GM21737 (cell line): ENCODE data around the gene IL18BP.

ENCODE experiments used
- ATAC-seq: cut with Tn5 transposase; IDR thresholded peaks from one replicate; pipeline ENCODE4 v1.9.1; 2021; ENCODE audit warnings: mild to moderate bottlenecking, moderate library complexity; ENCODE audit not compliant: unreplicated experiment

Gene IL18BP

GRCh38 chr11:71996517-71996916, 2.2 kb upstream of the IL18BP start:
- ATAC-seq: no peak

GRCh38 chr11:71996946-71997345, 1.8 kb upstream of the IL18BP start:
- no peak for ATAC-seq

GRCh38 chr11:71997594-71997993, 1.1 kb upstream of the IL18BP start:
- no peak for ATAC-seq

GRCh38 chr11:71998061-71998460, 648 bp upstream of the IL18BP start:
- no peak for ATAC-seq

GRCh38 chr11:71999362-71999761, 653 bp downstream of the IL18BP start:
- ATAC-seq: no peak

- no peak for ATAC-seq
Observed at GRCh38 chr11:71999798-72000197, 1.1 kb downstream of the IL18BP start.

DNA sequence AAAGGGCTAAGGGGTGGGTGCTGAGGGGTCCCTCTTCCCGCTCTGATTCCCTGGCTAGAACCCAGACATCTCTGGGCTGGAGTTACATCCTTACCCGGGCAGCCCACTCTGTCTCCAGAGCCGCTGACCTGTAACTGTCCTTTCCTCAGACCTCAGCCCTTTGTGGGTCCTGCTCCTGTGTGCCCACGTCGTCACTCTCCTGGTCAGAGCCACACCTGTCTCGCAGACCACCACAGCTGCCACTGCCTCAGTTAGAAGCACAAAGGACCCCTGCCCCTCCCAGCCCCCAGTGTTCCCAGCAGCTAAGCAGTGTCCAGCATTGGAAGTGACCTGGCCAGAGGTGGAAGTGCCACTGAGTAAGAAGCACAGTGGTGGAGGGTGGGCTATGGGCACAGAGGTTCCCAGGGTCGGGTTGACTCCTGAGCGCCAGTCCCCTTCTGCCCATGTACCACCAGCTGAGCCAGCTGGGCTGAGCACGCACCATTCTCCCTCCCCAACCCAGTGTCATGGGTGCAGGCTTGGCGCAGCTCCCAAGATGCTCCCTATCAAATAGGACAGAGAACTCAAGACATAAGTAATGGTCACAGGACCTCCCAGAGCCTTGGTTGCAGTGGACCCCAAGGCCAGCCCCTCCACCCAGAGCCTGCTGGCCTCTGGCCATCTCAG, 1.6 kb downstream of the IL18BP start:
- no peak for ATAC-seq

DNA sequence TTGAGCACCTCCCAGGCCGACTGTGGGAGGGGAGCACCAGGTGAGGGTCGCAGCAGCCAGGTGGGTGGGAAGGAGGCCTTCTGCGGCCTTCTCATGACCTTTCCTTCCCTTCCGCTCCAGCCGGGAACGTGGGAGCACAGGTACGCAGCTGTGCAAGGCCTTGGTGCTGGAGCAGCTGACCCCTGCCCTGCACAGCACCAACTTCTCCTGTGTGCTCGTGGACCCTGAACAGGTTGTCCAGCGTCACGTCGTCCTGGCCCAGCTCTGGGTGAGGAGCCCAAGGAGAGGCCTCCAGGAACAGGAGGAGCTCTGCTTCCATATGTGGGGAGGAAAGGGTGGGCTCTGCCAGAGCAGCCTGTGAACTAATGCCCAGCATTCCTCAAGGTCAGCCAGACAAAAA, 2.6 kb downstream of the IL18BP start:
- ATAC-seq: no peak

DNA sequence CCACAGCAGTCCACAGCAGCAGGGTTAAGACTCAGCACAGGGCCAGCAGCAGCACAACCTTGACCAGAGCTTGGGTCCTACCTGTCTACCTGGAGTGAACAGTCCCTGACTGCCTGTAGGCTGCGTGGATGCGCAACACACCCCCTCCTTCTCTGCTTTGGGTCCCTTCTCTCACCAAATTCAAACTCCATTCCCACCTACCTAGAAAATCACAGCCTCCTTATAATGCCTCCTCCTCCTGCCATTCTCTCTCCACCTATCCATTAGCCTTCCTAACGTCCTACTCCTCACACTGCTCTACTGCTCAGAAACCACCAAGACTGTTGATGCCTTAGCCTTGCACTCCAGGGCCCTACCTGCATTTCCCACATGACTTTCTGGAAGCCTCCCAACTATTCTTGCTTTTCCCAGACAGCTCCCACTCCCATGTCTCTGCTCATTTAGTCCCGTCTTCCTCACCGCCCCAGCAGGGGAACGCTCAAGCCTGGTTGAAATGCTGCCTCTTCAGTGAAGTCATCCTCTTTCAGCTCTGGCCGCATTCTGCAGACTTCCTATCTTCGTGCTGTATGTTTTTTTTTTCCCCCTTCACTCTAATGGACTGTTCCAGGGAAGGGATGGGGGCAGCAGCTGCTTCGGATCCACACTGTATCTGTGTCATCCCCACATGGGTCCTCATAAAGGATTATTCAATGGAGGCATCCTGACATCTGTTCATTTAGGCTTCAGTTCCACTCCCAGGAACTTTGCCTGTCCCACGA, 3.3 kb downstream of the IL18BP start:
- ATAC-seq: no peak

DNA sequence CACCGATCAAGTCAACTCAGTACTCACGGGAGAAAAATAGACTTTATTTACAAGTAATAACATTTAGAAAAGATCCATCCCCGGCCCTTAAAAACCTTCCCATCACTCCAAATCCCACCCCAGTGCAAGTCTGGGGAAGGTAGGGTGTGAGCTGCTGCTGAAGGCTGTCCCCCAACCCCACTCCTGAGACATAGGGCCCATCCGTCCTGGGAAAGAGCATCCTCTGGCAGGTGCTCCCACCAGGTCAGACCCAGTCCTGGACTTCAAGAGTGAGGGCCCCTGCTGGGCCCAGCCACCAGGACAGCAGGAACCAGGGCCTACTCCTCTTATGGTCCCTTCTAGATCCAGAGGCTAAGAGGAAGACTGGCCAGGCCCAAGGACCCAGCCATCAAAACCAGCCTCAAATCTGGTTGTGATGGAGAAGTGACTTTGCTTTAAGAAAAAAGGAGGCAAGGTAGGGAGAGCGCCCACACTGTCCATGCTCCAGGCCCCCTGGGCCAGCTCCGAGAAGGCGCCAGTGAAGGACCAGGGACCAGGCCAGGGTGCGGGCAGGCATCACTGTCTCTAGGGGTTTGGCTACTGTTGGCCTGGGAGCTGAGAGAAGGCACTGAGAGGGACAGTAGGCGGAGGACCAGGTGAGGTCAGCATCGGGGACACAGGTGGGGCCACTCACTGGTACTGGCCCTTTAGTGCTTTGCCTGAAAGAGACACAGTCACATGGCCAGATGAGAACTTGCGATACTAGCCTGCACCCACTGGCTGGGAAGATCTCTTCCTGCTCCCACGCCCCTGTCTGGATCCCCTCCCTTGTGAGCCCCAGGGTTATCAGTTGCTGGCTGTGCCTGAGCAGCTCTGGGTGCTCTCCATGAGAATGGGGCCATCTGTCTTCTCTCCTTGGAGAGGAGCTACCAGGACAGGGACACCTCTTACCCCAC, 4.4 kb downstream of the IL18BP start:
- no peak for ATAC-seq

- no peak for ATAC-seq
Observed at GRCh38 chr11:72003776-72004171, 5.1 kb downstream of the IL18BP start.

GRCh38 chr11:72004515-72005346, 6.0 kb downstream of the IL18BP start:
- no peak for ATAC-seq

DNA sequence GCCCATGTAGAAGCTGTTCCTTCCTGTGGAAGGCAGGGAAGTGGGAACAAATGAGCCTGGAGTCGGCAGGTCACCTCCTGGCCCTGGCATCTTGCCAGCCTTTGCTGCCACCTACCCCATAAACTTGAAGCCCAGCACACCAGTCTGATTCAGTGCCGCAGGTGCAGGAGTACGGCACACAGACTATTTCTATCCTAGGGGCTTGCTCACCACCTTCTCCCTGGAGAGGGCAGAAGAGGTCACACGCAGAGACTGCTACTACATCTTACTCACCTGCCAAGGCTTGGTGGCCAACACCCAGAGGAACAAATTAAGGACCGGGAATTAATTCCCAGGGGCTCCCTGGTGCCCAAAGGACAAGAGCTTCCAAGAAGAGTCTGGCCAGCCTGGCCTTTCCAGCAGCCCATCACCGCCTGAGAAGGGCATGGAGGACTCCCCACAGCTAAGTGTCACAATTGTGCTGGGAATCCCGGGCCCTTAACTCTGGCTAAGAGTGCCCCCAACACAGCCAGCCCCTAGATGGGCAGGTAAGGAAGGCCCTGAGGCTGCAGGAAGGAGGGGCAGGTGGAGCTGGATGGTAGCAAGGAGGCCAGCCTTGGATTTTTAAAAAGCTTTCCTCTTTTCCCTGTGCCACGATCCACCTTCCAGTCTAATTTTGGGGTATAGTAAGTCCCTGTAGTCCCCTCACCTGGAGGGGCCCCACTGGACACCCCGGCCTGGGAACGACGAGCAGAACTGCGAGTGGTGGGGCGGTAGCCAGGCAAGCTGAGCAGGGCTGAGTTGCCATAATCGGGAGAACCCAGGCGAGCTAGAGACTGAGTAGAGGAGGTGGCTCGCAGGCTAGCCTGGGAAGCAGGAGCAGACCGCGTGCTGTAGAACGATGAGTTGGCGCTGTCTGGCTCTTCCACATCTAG, 6.9 kb downstream of the IL18BP start:
- no peak for ATAC-seq

DNA sequence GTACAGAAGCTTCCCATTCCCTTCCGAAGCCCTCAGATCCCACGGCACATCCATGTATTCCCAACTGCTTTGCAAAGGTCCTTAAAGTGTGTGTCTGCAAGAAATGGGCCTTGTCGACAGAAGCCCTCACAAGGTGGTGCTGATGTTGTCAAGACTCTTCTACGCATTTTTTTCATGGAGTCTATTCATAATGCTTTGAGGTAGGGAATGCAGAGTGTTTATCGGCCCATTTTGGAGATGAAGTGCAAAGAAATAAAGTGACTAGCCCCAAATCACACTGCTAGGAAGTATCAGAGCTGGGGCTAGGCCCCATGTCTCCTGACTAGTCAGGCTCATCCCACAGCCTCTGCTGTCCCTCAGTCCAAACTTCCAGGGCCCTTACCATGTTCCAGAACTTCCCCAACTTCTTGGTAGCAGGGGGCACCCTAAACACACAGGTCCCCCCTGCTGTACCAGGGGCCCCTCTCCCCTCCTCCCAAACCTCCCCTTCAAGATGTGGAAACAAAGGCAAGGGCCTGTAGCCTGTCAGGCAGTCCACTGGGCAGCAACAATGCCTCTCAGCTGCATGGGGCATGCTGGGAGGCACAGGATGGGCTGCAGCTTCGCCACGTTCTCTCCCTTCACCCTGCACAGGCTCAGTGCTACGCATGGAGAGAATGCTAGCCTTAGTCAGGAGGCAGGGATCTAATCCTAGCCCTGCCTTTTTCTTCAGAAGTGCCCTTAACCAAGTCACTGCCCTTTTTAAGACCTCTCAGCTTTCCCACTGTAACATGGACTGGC, 7.8 kb downstream of the IL18BP start:
- no peak for ATAC-seq

DNA sequence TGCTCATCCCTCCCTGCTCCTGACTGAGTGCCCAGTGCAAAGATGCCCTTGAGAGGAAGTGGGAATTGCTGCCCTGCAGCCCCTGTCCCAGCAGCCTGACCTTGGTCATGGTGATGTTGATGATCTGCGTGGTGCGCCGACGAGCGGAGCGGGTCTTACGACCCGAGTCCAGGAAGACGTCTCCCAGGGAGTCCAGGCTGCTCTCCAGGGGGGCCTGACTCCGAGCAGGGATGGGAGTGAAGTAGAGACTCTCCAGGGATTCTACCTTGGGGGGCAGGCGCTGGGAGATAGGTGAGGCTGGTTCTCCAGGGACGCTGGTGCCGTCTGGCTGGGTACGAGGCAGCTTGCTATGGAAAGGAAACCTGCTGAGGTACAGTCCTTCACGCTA, 8.4 kb downstream of the IL18BP start:
- ATAC-seq: no peak

DNA sequence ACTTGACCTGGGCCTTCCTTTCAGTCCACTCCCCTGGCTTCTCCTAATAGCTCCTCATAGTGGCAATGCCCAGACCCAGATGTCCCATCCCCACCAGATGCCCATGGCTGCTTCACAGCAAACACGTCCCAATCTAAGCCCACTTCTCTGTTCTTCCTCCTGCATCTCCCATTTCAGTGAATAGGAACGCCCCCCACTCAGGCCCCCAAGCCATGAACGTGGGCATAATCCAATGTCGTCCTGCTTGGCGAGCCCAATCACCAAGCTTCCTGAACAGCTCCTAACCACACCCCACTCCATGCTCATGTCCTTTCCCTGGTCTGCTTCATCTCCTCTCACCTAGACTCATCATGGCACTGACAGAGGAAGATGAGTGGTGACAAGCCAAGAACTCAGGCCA, 8.9 kb downstream of the IL18BP start:
- ATAC-seq: no peak

- ATAC-seq: no peak
Observed at GRCh38 chr11:72008728-72009127, 10.0 kb downstream of the IL18BP start.

GRCh38 chr11:72009156-72009555, 10.4 kb downstream of the IL18BP start:
- ATAC-seq: no peak
